ENCODE measurements around the gene RS1. TPM values are rescaled to one million over a fixed set of nuclear protein-coding genes. Genes with fewer than 3 reads are reported as not detected.

The RS1 gene
- total RNA-seq, 1 experiment from 2014 or later: 0.09 TPM

GRCh38 chrX:18664947-18665346, 7.0 kb downstream of the RS1 start:
- peak in 1 of 2 experiments; percentile 21 for TF ChIP-seq CTCF (IDR thresholded peaks at IDR 0.05; ENCODE audit: insufficient read depth in 1 of 2, low read depth in 1 of 2, low read length in 1 of 2, severe bottlenecking in 1 of 2, unreplicated experiment in 1 of 2)
- Mint-ChIP-seq H3K4me3 (ENCODE audit: unreplicated experiment) (no peak overlapping the region), H3K36me3 (ENCODE audit: insufficient read depth, unreplicated experiment) (no peaks in the 10 kb centered on the region), H3K27ac (ENCODE audit: unreplicated experiment) (no peak overlapping the region), H3K4me1 (ENCODE audit: low read depth, unreplicated experiment) (no peaks in the 10 kb centered on the region), H3K27me3 (ENCODE audit: insufficient read depth, unreplicated experiment) (no peaks in the 10 kb centered on the region), H3K9me3 (ENCODE audit: unreplicated experiment) (no peaks in the 10 kb centered on the region)
- Histone ChIP-seq H3K36me3 (ENCODE audit: control insufficient read depth, insufficient read depth, low read length) (no peaks in the 10 kb centered on the region), H3K9me3 (no peaks in the 10 kb centered on the region), H3K27me3 (replicated peaks; ENCODE audit: control insufficient read depth, insufficient read depth, low read length) (no peaks in the 10 kb centered on the region), H3K4me3 (ENCODE audit: low read depth, low read length) (no peak overlapping the region), H3K4me1 (peaks cover 5% of the 10 kb centered on the region; the same call in 1 of the 2 replicates)
- intact Hi-C loops (cut with micrococcal nuclease; ENCODE audit: unreplicated experiment): no loop called here
- ChIA-PET POLR2A (no interaction called here), CTCF (no interaction called here)
- DNase-seq: peak; percentile 29 to 43
- BruUV-seq (replicated peaks): no TSS peak

GRCh38 chrX:18661273-18661672, 10.6 kb downstream of the RS1 start:
- BruUV-seq (replicated peaks): no TSS peak
- no peaks in the 10 kb centered on the region for H3K4me1 Mint-ChIP-seq (ENCODE audit: low read depth, unreplicated experiment)
- intact Hi-C loops (cut with micrococcal nuclease; ENCODE audit: unreplicated experiment): no loop called here
- DNase-seq: no peak
- CTCF ChIA-PET: no interaction called here
- Histone ChIP-seq H3K36me3 (ENCODE audit: control insufficient read depth, insufficient read depth, low read length) (no peaks in the 10 kb centered on the region), H3K9me3 (no peaks in the 10 kb centered on the region), H3K27me3 (replicated peaks; ENCODE audit: control insufficient read depth, insufficient read depth, low read length) (no peaks in the 10 kb centered on the region), H3K4me1 (no peaks in the 10 kb centered on the region), H3K4me3 (ENCODE audit: low read depth, low read length) (no peak overlapping the region)
- no peaks in the 10 kb centered on the region for H3K9me3 Mint-ChIP-seq (ENCODE audit: unreplicated experiment)
- H3K4me3 Mint-ChIP-seq (ENCODE audit: unreplicated experiment): no peak overlapping the region
- no peaks in the 10 kb centered on the region for H3K36me3 Mint-ChIP-seq (ENCODE audit: insufficient read depth, unreplicated experiment)
- no peaks in the 10 kb centered on the region for H3K27me3 Mint-ChIP-seq (ENCODE audit: insufficient read depth, unreplicated experiment)
- H3K27ac Mint-ChIP-seq (ENCODE audit: unreplicated experiment): no peak overlapping the region
- POLR2A ChIA-PET: no interaction called here
- TF ChIP-seq CTCF (IDR thresholded peaks at IDR 0.05; ENCODE audit: insufficient read depth in 1 of 2, low read depth in 1 of 2, low read length in 1 of 2, severe bottlenecking in 1 of 2, unreplicated experiment in 1 of 2): no peak

GRCh38 chrX:18654875-18655836, 16.8 kb downstream of the RS1 start:
- H3K27ac Mint-ChIP-seq (ENCODE audit: unreplicated experiment): no peak overlapping the region
- no TSS peak for BruUV-seq (replicated peaks)
- H3K36me3 Mint-ChIP-seq (ENCODE audit: insufficient read depth, unreplicated experiment): no peaks in the 10 kb centered on the region
- intact Hi-C loops (cut with micrococcal nuclease; ENCODE audit: unreplicated experiment): no loop called here
- peaks cover 1% of the 10 kb centered on the region for H3K4me1 Mint-ChIP-seq (ENCODE audit: low read depth, unreplicated experiment)
- Histone ChIP-seq H3K36me3 (ENCODE audit: control insufficient read depth, insufficient read depth, low read length) (no peaks in the 10 kb centered on the region), H3K4me3 (ENCODE audit: low read depth, low read length) (no peak overlapping the region), H3K9me3 (no peaks in the 10 kb centered on the region), H3K4me1 (peaks cover 2% of the 10 kb centered on the region; the same call in 1 of the 2 replicates), H3K27me3 (replicated peaks; ENCODE audit: control insufficient read depth, insufficient read depth, low read length) (no peaks in the 10 kb centered on the region)
- H3K4me3 Mint-ChIP-seq (ENCODE audit: unreplicated experiment): no peak overlapping the region
- TF ChIP-seq CTCF (IDR thresholded peaks at IDR 0.05; ENCODE audit: insufficient read depth in 1 of 2, low read depth in 1 of 2, low read length in 1 of 2, severe bottlenecking in 1 of 2, unreplicated experiment in 1 of 2): no peak
- POLR2A ChIA-PET: no interaction called here
- no peaks in the 10 kb centered on the region for H3K27me3 Mint-ChIP-seq (ENCODE audit: insufficient read depth, unreplicated experiment)
- no peaks in the 10 kb centered on the region for H3K9me3 Mint-ChIP-seq (ENCODE audit: unreplicated experiment)
- CTCF ChIA-PET: interaction anchor here (0.6 kb wide), 1 partner anchor 679 kb away, joined by 4 read pairs; no protein-coding TSS in a partner anchor
- peak in 1 of 2 experiments; percentile 18 for DNase-seq

Measured in Caco-2 (cell line).